GM23338 (cell line): ENCODE results near the gene PTRHD1. TPM values are rescaled to one million over a fixed set of nuclear protein-coding genes. Genes with fewer than 3 reads are reported as not detected.

ENCODE experiments used
- ATAC-seq: fragments of 200-7000 bp; cut with Tn5 transposase; 3 replicates; pipeline ENCODE4 v1.9.1; 2020
- DNase-seq: peaks from one replicate; pipeline ENCODE4 v3.0.0-alpha.2; 2015; ENCODE audit warnings: low spot score
- H2AFZ ChIP-seq: fragments of 200-600 bp; sonication (generic); 2 replicates; pipeline ENCODE4 v1.8.0; 2016; ENCODE audit warnings: antibody characterized with exemption, mild to moderate bottlenecking, moderate library complexity
- H3F3A ChIP-seq: fragments of 200-600 bp; sonication (generic); replicated peaks from 2 replicates; pipeline ENCODE4 v1.8.0; 2017; ENCODE audit warnings: antibody characterized with exemption, mixed run types, low read depth
- H3K27ac ChIP-seq: fragments of 200-600 bp; sonication (generic); 2 replicates; pipeline ENCODE4 v1.6.1; 2016; ENCODE audit warnings: low read depth
- H3K27me3 ChIP-seq: fragments of 200-600 bp; sonication (generic); 2 replicates; pipeline ENCODE4 v1.8.0; 2016; ENCODE audit warnings: mild to moderate bottlenecking, mixed run types, moderate library complexity; ENCODE audit not compliant: insufficient read depth
- H3K36me3 ChIP-seq: fragments of 200-600 bp; sonication (generic); 2 replicates; pipeline ENCODE4 v1.8.0; 2016; ENCODE audit warnings: mild to moderate bottlenecking; ENCODE audit not compliant: insufficient read depth
- H3K4me1 ChIP-seq: fragments of 200-600 bp; sonication (generic); 2 replicates; pipeline ENCODE4 v1.8.0; 2016; ENCODE audit warnings: mild to moderate bottlenecking, moderate library complexity; ENCODE audit not compliant: insufficient read depth
- H3K4me2 ChIP-seq: fragments of 200-600 bp; sonication (generic); 2 replicates; pipeline ENCODE4 v1.7.1; 2017; ENCODE audit warnings: mixed run types
- H3K4me3 ChIP-seq: fragments of 200-600 bp; sonication (generic); 2 replicates; pipeline ENCODE4 v1.6.1; 2016; ENCODE audit warnings: mixed run types
- H3K79me2 ChIP-seq: fragments of 200-600 bp; sonication (generic); replicated peaks from 2 replicates; pipeline ENCODE4 v1.8.0; 2017; ENCODE audit warnings: mild to moderate bottlenecking; ENCODE audit not compliant: insufficient read depth
- H3K9me2 ChIP-seq: fragments of 200-600 bp; sonication (generic); 2 replicates; pipeline ENCODE4 v1.8.0; 2017; ENCODE audit not compliant: insufficient read depth
- H4K20me1 ChIP-seq: fragments of 200-600 bp; sonication (generic); replicated peaks from 2 replicates; pipeline ENCODE4 v1.8.0; 2017; ENCODE audit warnings: mild to moderate bottlenecking; ENCODE audit not compliant: insufficient read depth
- H3K27ac Mint-ChIP-seq: 2 replicates; pipeline ENCODE4 v1.8.0; 2020; ENCODE audit warnings: inconsistent platforms, mild to moderate bottlenecking, moderate library complexity, mixed read lengths
- H3K27me3 Mint-ChIP-seq: 3 replicates; pipeline ENCODE4 v1.8.0; 2022; ENCODE audit warnings: low read depth, mild to moderate bottlenecking, moderate library complexity, mixed read lengths, inconsistent platforms; ENCODE audit not compliant: insufficient read depth, poor library complexity
- H3K36me3 Mint-ChIP-seq: 3 replicates; pipeline ENCODE4 v1.8.0; 2021; ENCODE audit warnings: low read depth, mild to moderate bottlenecking, inconsistent platforms, moderate library complexity, mixed read lengths
- H3K4me1 Mint-ChIP-seq: 3 replicates; pipeline ENCODE4 v1.8.0; 2020; ENCODE audit warnings: mild to moderate bottlenecking, inconsistent platforms, mixed read lengths
- H3K4me3 Mint-ChIP-seq: 3 replicates; pipeline ENCODE4 v1.8.0; 2021; ENCODE audit warnings: moderate library complexity, mild to moderate bottlenecking, inconsistent platforms, mixed read lengths
- H3K9me3 Mint-ChIP-seq: 3 replicates; pipeline ENCODE4 v1.8.0; 2020; ENCODE audit warnings: moderate library complexity, mild to moderate bottlenecking, inconsistent platforms, mixed read lengths
- CREB1 ChIP-seq: fragments of 250-450 bp; sonication (Bioruptor Pico); IDR thresholded peaks from 2 replicates; pipeline ENCODE4 v1.5.0; 2020; ENCODE audit warnings: low read depth, mild to moderate bottlenecking, moderate library complexity
- EZH2 ChIP-seq: fragments of 200-600 bp; sonication (generic); IDR thresholded peaks from one replicate; pipeline ENCODE4 v1.8.0; 2017; ENCODE audit warnings: antibody characterized with exemption, mild to moderate bottlenecking, low read depth; ENCODE audit not compliant: unreplicated experiment
- EZH2phosphoT487 ChIP-seq: fragments of 200-600 bp; sonication (generic); IDR thresholded peaks from one replicate; pipeline ENCODE4 v1.8.1; 2018; ENCODE audit warnings: antibody characterized with exemption; ENCODE audit not compliant: unreplicated experiment
- JUNB ChIP-seq: IDR thresholded peaks from one replicate; pipeline ENCODE4 v1.6.1; 2016; ENCODE audit warnings: antibody characterized with exemption; ENCODE audit not compliant: unreplicated experiment
- STAT1 ChIP-seq: IDR thresholded peaks from one replicate; pipeline ENCODE4 v1.6.1; 2016; ENCODE audit warnings: antibody characterized with exemption; ENCODE audit not compliant: unreplicated experiment
- ZNF114 ChIP-seq: fragments of 250-450 bp; sonication (Bioruptor Pico); IDR thresholded peaks from 2 replicates; pipeline ENCODE4 v1.5.0; 2020; ENCODE audit warnings: mild to moderate bottlenecking, moderate library complexity
- ZNF331 ChIP-seq: fragments of 250-450 bp; sonication (Bioruptor Pico); IDR thresholded peaks from 2 replicates; pipeline ENCODE4 v1.5.0; 2020; ENCODE audit warnings: low read depth, mild to moderate bottlenecking, moderate library complexity
- polyA plus RNA-seq: library from polyadenylated mRNA; unstranded; fragments of >200 nt; fragmentation: Nextera tagmentation; extraction: Ambion mirVana; gene quantifications from 2 replicates; pipeline ENCODE4 v1.2.1, GENCODE V29; 2016
- total RNA-seq: library from RNA; depleted of rRNA; stranded (reverse); fragments of >200 nt; shearing (Covaris generic); gene quantifications from 2 replicates; pipeline ENCODE4 v1.2.3, GENCODE V29; 2014
- TF ChIP-seq, protein P1 (sequence below): IDR thresholded peaks from 2 replicates; pipeline ENCODE4 v1.6.1; 2016; ENCODE audit warnings: antibody characterized with exemption
- TF ChIP-seq, protein P2 (sequence below): IDR thresholded peaks from one replicate; pipeline ENCODE4 v1.6.1; 2018; ENCODE audit warnings: antibody characterized with exemption; ENCODE audit not compliant: unreplicated experiment
- TF ChIP-seq, protein P3 (sequence below), 2 experiments: fragments of 200-600 bp in 1 of 2; sonication (generic) in 1 of 2; conservative IDR thresholded peaks; 2 replicates each; pipeline versions ENCODE4 v1.5.1 to v1.6.1; 2016 to 2017; ENCODE audit warnings: antibody characterized with exemption in 2 of 2, low read depth in 2 of 2, mild to moderate bottlenecking in 2 of 2, moderate library complexity in 1 of 2

Gene PTRHD1
- total and polyA plus RNA-seq, 2 experiments from 2014 or later: 46.9 to 105 TPM

DNA sequence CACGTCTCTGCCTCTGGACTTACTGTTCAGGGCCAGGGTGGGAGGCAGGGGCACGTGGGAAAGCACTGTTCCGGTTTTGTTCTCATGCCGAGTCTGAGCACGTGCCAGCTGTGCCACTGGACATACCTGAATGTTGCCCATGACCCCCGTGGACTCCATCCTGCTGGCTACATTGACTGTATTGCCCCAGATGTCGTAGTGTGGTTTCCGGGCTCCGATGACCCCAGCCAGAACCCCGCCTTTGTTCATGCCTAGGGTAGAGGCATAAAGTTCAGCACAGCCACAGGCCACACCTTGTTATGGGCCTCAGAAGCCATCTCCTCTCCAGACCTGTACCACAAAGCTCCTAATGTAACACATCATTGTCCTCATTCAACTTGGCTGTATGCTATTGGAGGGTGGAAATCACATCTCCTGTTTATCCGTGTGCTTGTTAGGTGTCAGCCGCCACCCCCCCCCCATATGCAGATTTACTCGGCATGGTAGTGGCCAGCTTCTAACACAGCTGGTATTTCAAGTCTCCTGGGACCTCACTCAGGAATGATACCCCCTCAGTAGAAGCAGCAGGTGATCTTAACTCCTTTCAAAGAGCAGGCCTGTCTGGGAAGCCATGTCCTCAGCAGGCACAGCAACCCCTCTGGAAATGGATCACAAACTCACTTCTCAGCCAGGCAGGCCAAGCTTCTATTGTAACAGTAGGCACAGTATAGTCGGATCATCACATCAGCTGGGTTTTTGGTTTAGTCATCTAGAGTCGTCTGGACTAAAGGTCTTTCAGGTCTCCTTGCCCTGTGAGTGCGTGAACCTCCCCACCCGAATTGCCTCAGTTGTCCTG, 27.6 kb upstream of the PTRHD1 start:
- Histone ChIP-seq H3K27me3 (no peaks in the 10 kb centered on the region), H3K27ac (peak overlapping the region; percentile 81), H2AFZ (no peak overlapping the region), H3K79me2 (no peaks in the 10 kb centered on the region), H3F3A (peaks cover 19% of the 10 kb centered on the region; the same call in 1 of the 2 replicates), H3K36me3 (peaks cover 23% of the 10 kb centered on the region), H3K4me2 (peak overlapping the region; percentile 48), H3K9me2 (no peaks in the 10 kb centered on the region; the same call in 1 of the 2 replicates), H3K4me3 (no peak overlapping the region), H3K4me1 (peaks cover 22% of the 10 kb centered on the region), H4K20me1 (peaks cover 10% of the 10 kb centered on the region; the same call in 1 of the 2 replicates)
- ATAC-seq: peak; percentile 23
- peak overlapping the region; percentile 79 for H3K27ac Mint-ChIP-seq
- no peaks in the 10 kb centered on the region for H3K9me3 Mint-ChIP-seq
- no peak for DNase-seq
- H3K36me3 Mint-ChIP-seq: peaks cover 98% of the 10 kb centered on the region
- H3K27me3 Mint-ChIP-seq: peaks cover 27% of the 10 kb centered on the region
- TF ChIP-seq, protein P1, sequence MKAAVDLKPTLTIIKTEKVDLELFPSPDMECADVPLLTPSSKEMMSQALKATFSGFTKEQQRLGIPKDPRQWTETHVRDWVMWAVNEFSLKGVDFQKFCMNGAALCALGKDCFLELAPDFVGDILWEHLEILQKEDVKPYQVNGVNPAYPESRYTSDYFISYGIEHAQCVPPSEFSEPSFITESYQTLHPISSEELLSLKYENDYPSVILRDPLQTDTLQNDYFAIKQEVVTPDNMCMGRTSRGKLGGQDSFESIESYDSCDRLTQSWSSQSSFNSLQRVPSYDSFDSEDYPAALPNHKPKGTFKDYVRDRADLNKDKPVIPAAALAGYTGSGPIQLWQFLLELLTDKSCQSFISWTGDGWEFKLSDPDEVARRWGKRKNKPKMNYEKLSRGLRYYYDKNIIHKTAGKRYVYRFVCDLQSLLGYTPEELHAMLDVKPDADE: no peak
- TF ChIP-seq, protein P2, sequence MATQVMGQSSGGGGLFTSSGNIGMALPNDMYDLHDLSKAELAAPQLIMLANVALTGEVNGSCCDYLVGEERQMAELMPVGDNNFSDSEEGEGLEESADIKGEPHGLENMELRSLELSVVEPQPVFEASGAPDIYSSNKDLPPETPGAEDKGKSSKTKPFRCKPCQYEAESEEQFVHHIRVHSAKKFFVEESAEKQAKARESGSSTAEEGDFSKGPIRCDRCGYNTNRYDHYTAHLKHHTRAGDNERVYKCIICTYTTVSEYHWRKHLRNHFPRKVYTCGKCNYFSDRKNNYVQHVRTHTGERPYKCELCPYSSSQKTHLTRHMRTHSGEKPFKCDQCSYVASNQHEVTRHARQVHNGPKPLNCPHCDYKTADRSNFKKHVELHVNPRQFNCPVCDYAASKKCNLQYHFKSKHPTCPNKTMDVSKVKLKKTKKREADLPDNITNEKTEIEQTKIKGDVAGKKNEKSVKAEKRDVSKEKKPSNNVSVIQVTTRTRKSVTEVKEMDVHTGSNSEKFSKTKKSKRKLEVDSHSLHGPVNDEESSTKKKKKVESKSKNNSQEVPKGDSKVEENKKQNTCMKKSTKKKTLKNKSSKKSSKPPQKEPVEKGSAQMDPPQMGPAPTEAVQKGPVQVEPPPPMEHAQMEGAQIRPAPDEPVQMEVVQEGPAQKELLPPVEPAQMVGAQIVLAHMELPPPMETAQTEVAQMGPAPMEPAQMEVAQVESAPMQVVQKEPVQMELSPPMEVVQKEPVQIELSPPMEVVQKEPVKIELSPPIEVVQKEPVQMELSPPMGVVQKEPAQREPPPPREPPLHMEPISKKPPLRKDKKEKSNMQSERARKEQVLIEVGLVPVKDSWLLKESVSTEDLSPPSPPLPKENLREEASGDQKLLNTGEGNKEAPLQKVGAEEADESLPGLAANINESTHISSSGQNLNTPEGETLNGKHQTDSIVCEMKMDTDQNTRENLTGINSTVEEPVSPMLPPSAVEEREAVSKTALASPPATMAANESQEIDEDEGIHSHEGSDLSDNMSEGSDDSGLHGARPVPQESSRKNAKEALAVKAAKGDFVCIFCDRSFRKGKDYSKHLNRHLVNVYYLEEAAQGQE: no peak
- no peak for TF ChIP-seq JUNB
- no peak for TF ChIP-seq CREB1 (CRISPR knock-in tag)
- peaks cover 33% of the 10 kb centered on the region for H3K4me1 Mint-ChIP-seq
- H3K4me3 Mint-ChIP-seq: peak overlapping the region; percentile 47; the same call in 2 of the 3 replicates

DNA sequence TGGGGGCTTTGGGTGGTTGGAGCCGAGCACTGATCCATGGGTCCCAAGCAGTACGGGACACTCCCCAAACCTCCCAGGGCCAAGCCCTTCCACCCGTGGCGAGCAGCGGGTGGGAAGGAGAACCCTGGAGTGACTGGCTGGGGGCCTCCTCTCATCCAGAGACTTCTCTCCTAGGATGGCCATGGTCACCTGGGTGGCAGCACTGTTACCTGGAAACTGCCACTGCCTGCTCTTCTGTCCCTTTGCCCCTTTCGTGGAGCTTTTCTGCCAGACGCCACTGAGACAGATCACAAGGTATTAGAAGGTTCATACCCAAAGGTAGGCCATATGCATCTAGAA, 27.0 kb upstream of the PTRHD1 start:
- Histone ChIP-seq H3K27me3 (no peaks in the 10 kb centered on the region), H3K9me2 (no peaks in the 10 kb centered on the region; the same call in 1 of the 2 replicates), H2AFZ (no peak overlapping the region), H3K27ac (peak overlapping the region; percentile 81; the same call in 1 of the 2 replicates), H3K4me3 (no peak overlapping the region), H3K4me1 (peaks cover 22% of the 10 kb centered on the region), H3K36me3 (peaks cover 23% of the 10 kb centered on the region; the same call in 1 of the 2 replicates), H3F3A (peaks cover 16% of the 10 kb centered on the region; the same call in 1 of the 2 replicates), H3K79me2 (0 out of 2 replicates have a peak, but pooled peaks cover 5% of the 10 kb centered on the region), H4K20me1 (0 out of 2 replicates have a peak, but pooled peaks cover 6% of the 10 kb centered on the region), H3K4me2 (no peak overlapping the region)
- H3K36me3 Mint-ChIP-seq: peaks cover 98% of the 10 kb centered on the region
- no peak overlapping the region for H3K27ac Mint-ChIP-seq
- no peaks in the 10 kb centered on the region for H3K9me3 Mint-ChIP-seq
- no peak overlapping the region for H3K4me3 Mint-ChIP-seq
- DNase-seq: no peak
- no peak for ATAC-seq
- peaks cover 29% of the 10 kb centered on the region for H3K4me1 Mint-ChIP-seq
- H3K27me3 Mint-ChIP-seq: peaks cover 25% of the 10 kb centered on the region
- no peak for TF ChIP-seq EZH2phosphoT487
- no peak for TF ChIP-seq JUNB
- TF ChIP-seq ZNF114 (CRISPR knock-in tag): no peak
- TF ChIP-seq, protein P1: no peak
- no peak for TF ChIP-seq STAT1
- TF ChIP-seq EZH2: no peak
- TF ChIP-seq ZNF331: no peak
- TF ChIP-seq, protein P3, sequence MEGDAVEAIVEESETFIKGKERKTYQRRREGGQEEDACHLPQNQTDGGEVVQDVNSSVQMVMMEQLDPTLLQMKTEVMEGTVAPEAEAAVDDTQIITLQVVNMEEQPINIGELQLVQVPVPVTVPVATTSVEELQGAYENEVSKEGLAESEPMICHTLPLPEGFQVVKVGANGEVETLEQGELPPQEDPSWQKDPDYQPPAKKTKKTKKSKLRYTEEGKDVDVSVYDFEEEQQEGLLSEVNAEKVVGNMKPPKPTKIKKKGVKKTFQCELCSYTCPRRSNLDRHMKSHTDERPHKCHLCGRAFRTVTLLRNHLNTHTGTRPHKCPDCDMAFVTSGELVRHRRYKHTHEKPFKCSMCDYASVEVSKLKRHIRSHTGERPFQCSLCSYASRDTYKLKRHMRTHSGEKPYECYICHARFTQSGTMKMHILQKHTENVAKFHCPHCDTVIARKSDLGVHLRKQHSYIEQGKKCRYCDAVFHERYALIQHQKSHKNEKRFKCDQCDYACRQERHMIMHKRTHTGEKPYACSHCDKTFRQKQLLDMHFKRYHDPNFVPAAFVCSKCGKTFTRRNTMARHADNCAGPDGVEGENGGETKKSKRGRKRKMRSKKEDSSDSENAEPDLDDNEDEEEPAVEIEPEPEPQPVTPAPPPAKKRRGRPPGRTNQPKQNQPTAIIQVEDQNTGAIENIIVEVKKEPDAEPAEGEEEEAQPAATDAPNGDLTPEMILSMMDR (conservative IDR thresholded peaks at IDR 0.05; ENCODE audit: low read depth in 2 of 2): no peak
